Colon (tissue), 2 donors: ENCODE results near the gene CEP104.
A peak's percentile ranks its signal among the peaks of the same experiment; 100 is the strongest.

Experiments
- FAIRE-seq: peaks from 2 replicates; lab custom pipeline; 2012; peaks lifted over from hg19 to GRCh38; lab: Jason Lieb, UNC
- donor health status: control.
- donor health status: control.

CEP104 gene

DNA sequence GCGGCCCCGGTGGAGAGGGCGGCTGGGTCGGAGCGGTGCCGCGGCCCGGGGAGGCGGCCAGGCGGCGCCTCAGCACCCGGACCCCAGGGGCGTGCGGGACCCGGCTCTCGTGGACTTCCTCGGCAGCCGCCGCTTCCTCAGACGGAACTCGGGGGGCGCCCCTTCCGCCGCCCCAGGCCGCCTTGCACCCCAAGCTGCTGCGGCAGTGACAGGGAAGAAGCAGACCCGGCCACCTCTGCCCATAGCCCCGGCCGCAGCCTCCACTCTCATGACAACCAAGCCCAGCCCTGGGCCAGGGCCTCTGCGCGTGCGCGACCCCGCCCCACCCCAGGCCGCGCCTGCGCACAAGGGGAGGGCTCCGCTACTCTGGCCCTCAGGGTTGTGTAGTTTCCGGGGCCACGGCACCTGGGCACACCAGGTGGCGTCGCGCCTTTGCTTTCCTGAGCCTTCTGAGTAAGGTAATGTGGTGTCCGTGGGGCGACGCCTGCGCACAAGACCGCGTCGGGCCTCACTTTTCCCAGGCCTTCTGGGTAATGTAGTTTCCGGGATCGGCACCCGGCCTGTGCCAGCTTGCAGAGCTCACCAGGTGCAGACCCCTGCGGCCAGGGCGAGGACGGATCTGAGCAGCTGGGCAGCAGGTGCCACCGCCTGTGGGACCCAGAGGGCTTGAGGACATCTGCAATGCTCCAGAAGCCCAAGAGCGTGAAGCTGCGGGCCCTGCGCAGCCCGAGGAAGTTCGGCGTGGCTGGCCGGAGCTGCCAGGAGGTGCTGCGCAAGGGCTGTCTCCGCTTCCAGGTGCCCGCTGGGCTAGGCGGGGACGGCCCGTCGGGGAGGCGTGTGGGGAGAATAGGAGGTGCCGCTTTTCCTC is at the start of gene CEP104, which contains the start of gene DFFB:
TSS of gene CEP104 (minus strand) at position 289 of the 868 bp plus-strand sequence. CDS start 4,804 bp downstream, outside the sequence.
TSS of gene DFFB (plus strand) at position 554 of the 868 bp plus-strand sequence. CDS start at position 682, 128 bp downstream.
- FAIRE-seq: no peak

DNA sequence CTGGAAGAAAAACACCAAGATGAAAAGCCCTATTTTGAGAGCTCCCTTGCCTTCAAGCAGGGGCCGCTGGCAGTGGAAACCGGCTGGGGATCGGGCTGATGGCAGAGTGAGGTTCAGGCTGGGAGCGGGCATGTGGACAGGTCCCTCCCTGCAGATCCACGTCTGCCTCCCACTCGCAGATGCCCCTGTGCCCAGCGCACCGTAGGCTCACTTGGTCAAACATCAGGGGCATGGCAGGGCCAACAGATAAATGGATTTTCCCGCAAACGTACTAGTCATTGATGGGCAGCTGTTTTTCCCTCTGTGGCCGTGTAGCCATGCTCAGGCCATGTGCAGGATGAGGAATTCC is 49.6 kb upstream of the CEP104 start:
- FAIRE-seq: no peak

DNA sequence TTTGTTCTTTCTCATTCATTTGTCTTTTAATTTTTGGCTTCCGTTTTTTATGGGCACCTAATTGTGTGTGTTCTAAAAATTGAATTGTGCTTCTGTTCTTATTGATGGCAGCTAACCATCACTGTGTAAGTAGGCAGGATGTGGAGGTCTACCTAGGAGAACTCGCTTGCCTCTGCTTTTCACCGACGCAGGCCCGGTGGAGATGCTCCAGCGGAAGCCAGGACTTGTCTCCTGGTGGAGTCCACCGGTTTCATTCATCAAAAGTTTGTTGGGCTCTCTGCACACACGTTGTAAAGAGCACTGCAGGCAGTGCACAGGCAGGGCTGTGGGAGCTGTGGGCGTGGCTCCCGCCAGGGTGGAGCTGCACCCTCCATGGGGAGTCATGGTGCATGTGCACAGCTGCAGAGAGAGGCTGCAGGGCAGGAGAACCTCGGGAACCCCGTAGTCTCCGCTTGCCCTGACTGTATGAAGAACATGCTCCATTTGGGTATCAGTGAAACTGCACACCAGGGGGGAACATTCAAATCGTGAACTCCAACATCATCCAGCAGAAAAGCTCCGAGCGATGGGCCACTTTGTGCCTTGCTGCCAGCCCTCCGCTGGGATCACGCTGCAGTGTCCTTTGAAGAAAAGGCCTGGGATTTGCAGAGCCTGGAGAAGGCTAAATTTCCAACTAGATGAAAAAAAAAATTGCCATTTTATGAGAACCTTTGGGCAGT is 49.1 kb upstream of the CEP104 start:
- FAIRE-seq: no peak

DNA sequence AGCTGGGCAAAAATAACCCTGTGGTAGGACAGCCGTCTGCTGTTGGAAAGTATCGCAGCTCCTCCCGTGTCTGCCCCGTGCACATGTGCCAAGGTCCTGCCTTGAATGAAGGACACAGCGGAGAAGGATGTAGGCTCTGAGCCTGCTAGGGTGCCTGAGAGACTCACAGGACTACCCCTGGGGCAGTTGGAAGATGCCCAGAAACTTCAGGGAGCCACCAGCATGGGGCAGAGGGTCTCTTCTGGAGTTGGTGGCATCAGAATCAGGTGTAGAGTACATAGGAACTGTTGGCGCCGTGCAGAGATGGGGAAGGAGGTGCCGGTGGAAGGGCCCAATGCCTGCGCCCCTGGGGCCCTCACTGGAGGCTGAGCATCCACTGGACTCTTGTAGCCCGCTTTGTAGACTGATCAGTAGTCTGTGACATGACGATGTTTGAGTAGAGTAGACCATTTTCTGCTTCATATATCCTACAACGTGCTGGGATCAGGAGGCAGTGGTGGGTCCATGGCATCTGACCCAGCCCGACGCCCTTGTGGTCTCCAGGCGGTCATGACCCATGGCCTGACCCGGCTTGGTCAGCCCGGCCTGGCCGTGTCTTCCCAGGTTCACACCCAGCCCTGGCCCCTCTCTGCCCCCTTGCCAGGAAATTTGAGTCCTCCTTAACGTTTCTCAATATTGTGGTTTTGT is 48.4 kb upstream of the CEP104 start:
- no peak for FAIRE-seq

DNA sequence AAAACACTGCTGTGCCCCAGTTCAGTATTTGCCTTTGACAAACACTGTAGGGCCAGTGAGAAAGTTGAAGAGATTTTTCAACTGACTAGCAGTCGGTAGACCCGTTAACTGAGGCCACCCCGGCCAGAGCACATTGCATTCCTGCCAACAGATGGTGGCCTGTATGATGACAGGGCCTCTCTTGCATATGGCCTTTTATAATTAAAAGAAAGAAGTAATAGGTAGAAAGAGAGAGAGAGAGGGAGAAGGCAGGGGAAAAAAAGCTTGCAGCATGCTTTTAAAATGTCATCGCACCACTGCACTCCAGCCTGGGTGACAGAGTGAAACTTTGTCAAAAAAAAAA is 47.8 kb upstream of the CEP104 start:
- no peak for FAIRE-seq

DNA sequence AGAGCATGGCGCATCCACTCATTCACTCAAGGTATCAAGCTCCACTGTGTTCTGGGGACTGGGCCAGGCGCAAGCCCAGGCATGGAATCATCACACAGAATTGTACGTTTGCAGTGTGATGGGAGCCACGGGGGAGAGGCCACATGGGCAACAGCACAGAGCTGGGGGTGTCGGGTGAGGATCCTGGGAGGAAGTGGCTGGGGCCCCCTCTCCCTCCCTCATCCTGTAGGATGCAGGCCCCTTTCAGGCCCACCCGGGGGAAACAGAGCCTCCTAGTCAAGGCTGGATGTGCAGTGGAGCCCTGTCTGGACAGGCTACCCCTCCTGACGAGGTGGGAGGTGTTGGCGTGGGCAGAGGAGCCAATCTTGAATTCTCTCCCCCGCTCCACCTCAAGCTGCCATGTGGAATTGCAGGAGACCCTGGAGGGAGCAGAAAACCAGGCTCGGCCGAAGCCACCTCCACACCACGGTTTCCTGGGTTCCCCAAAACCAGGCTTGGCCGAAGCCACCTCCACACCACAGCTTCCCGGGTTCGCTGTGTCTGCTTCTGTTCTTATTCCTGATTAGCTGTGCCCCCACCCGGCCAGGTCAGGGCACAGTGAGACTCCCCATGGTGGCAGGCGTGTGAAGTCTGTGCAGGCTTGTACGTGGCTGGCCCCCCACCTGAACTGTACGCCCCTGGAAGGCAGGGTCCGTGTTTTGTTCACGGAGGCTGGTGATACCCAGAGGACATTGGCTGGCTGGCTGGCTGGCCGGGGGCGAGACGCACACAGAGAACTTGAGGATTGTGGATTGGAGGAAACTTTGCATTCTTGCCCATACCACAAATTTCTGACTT is 47.2 kb upstream of the CEP104 start:
- FAIRE-seq: no peak

DNA sequence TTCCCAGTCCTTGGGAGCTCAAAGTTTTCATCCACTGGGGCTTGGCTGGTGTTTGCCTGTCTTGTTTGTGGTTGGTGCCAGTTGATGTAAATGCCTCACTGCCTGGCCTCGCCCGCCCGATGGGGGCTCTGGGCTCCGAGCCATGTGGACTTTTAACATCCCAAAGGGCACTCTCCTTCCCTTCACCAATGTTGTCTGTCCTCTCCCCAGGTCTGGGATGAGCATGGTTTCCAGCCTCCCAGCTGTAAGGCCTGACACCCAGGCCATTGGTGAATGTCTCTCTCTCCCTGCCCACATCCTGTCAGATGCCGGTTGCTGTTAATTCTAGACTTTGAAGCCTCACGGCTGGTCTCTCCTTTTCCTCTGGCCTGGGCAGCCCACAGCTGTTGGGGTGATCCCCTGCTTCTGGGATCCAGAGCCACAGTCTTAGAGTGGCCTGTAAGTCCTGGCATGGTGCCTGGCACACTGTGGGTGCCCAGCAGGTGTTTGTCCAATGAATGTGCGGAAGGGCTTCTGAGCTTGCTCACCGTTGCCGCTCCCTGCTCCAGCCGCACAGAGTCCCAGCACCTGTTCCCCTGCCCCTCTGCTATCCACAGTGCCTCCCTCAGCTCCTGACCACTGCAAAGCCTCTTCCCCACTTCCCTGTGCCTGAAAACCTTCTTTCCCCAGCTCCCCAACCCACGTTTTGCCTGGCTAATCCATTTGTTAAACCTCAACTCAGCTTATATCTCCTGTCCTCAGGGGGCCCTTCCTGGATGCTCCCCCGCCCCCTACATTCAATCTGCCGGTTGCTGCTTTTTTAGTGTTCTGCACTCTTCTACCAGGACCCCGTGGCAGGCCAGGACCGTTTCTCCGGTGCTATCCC is 46.4 kb upstream of the CEP104 start:
- FAIRE-seq: no peak

DNA sequence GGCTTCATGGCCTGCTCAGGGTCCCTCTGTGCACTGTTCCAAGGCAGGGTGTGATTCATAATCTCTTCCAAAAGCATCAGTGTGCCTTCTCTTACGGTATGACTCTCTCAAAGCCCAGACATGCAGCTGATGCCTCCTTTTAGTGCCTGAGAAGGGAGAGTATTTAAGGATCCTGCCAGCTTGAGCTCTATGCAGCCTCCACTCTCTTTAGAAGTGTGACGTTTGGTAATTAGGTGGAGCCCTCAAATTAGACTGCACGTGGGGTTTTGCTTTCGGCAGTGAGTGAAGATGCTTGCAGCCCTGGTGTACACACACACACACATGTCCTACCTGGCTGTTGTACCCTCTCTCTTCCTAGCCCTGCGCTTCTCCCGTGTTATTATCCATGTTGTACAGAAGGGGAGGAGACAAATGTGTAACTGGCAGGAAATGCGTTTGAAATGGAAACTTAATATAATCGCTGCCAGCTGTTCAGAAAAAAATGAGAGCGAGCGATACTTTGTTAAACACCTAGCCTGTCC is 45.6 kb upstream of the CEP104 start:
- FAIRE-seq: no peak

DNA sequence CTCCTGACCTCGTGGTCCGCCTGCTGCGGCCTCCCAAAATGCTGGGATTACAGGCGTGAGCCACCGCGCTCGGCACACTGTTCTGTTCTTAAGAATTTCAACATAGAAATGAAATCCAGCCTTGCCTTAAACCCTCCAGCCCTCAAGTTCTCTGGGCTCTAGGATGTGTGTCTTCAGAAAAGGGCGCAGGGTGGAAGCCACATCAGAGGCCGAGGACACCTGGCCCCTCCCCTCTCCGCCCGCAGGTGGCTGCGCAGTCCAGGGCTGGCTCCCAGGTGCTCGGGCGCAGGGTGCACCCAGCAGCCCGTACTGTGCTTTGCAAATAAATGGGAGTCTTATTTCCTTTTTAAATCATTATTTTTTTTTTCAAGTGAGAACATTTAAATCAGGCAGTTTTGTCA is 45.1 kb upstream of the CEP104 start:
- no peak for FAIRE-seq

DNA sequence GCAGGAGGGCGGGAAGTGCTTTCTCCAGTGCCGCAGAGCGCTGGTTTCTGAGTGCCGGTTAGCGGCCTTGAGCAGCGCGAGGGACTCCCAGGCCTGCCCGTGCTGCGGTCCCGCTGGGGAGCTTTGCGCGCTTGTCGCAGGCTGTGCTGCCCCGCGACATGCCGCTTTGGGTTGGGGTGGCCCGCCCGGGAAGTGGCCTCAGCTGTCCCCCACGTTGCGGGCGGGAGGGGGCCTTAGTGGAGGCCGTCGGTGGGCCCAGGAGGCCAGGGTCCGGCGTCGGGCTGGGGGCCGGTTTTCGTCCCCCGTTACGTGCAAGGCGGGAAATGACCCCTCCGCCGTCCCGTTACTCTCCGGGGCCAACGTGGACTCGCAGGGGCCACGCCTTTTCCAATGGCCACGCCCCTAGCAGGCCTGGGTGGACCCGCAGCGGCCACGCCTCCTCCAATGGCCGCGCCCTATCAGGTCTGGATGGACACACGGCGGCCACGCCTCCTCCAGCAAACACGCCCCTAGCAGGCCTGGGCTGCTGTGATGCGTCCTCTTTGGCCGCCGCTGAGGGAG is 44.0 kb upstream of the CEP104 start:
- FAIRE-seq: peak; percentile 71

DNA sequence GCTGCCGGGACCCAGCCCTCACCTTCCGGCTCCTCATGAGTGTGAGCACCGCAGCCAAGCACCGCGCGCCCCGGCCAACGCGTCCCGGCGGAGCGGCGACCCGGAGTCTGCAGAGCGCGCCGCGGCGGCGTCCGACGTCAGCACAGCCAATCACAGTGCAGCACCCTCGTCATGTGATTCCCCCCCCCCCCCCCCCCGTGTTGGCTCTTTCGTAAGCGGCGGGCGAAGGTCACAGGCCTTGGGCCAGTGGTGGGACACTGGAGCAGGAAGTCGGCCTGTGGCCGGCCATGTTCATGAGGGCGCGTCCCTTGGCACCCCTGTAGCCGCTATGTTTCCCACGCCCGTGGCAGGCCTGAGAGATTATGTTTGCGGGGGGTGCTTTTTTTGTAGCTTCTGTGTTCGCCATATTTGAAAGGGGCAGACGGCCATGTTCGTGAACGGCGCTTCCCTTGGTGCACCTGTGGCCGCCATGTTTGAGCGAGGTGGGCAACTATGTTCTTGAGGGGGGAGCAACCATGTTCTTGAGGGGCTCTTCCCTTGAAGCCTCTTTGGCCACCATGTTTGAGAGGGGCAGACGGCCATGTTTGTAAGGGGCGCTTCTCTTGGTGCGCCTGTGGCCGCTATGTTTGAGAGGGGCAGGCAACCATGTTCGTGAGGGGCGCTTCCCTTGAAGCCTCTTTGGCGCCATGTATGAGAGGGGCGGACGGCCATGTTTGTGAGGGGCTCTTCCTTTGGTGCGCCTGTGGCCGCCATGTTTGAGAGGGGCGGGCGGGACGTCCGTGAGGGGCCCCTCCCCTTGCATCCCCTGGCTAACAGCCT is 43.3 kb upstream of the CEP104 start, which contains the start of gene C1orf174:
TSS of gene C1orf174 (minus strand) at position 123 of the 819 bp plus-strand sequence. CDS start at position 37, 86 bp downstream.
- peak; percentile 18 for FAIRE-seq

DNA sequence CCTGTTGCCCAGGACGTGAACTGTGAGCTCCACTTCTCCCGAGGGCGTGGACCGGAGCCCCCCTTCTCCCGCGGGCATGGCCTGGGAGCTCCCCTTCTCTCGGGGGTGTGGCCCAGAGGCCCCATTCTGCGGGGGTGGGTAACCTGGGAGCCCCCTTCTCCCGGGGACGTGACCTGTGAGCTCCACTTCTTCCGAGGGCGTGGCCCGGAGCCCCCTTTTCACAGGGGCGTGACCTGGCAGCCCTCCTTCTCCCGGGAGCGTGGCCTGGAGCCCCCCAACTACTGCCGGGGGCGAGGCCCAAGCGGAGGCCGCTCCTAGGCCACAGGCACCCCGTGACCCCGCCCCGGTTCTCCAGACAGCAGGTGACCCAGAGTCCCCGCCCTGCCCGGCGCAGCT is 42.7 kb upstream of the CEP104 start:
- FAIRE-seq: no peak

DNA sequence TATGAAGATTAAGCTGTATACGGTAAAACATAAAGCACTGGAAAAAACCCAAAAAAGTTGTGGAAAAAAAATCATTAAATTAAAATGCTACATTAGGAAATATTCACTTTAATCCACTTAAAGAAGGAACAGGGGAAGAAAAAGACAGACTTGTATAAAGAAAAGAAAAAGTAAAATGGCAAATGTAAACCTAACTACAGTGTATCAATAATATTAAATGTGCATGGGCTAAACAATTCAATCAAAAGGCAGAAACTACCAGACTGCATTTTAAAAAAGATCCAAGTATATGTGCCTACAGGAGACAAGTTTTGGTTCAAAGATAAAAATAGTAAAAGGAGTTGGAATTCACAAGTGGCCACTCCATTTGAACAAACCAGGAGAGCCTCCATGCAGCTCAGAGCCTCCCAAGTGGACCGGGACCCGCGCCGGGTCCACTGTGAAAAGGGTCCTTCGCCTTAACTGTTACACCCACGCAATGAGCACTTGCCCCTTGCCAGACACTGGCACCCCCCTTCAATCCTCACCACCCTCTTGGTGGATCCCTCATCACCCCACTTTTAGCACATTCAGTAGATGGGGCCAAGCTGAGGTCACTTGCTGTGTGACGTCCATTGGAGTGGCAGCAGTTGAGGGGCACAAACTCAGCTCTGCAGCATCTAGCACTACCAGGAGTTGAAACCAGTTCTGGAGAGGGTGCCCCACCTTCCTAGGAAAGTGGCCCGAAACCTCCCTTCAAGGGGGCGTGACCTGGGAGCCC is 42.2 kb upstream of the CEP104 start:
- FAIRE-seq: no peak

DNA sequence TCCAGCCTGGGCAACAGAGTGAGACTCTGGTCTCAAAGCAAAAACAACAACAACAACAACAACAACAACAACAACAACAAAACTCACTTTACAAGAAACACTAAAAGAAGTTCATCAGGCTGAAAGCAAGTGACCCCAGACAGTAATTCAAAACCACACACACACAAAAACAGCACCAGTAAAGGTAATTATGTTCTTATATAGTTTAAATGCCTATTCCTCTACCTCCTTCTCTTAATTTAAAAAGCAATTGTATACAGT is 41.4 kb upstream of the CEP104 start:
- no peak for FAIRE-seq

DNA sequence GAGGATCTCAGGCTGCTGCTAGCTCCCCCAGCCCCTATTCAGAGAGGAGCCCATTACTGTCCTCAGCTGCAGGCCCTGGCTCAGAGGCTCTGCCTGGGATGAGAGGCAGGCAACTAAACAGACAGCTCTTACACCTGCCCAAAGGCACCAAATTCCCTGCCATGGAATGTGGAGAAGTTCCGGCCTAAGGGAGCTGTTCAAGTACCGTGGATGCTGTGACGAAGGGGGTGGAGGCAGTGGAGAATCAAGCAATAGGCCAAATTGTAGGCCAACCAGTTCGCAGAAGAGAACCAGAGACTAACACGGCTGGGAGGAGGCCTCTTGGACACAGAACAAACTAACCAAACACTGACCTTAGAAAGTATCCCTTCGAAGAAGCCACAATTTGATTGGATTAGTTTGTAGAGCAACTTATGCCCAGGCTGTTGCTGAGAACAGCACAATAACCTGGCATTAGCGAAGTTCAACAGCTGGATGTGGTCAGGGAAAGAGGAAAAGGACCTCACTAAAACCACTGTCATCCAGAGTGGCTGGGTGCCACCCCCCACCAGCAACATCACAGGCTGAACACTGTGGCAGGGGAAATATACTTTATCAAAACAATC is 39.5 kb upstream of the CEP104 start:
- no peak for FAIRE-seq

DNA sequence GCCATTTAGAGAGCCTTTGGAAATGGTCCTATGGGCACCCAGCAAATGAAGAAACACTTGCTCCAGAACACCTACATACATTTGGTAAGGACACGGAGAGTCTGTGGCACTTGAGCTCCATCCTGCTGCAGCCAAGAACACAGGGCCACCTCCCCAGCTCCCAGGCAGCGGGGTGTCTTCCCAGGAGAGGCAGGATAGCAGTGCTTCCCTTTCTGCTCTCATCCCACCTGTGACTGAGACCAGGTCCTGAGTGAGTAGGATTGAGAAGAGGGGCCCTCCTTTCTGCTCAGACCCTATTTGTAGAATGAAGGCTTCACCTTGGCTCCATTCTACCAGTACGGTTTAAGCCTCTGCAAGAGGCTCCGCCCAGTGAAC is 38.9 kb upstream of the CEP104 start:
- FAIRE-seq: no peak

DNA sequence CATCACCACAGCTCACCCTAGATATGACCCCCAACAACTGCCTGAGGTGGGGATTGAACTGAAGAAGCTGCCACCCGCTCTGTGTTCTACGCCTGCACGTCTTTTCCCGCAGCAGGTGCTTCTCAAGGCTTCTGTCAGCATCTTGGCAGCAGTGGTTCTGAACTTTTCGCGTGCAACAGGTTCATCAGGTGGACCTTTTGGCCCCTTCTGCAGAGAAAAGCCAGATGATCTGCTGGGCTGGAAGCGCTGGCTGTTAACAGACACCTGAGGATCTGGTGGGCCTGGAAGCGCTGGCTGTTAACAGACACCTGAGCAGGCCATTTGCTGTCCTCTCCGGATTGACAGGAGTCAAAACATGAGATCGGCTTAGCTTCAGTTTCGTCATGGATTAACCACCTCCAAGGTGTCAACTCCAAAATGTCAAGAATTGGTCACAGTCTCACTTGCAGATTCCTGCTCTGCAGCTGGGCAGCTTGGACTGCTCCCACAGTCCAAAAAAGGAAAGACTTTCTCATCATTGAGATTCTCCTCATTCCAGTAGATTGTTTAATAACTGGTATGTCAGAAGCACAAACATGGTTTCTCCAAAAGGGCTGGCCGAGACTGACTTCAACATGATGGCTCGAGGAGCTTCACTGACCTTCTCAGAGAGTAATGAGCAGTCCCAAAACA is 38.4 kb upstream of the CEP104 start:
- FAIRE-seq: no peak
